NOMO-1 (cell line): ENCODE results near the gene ECE2.

Experiments used
- DNase-seq, 2 experiments: peaks; one replicate each; lab custom pipeline; 2025; ENCODE audit not compliant: unreplicated experiment in 2 of 2; lab: John Stamatoyannopoulos, UW

Gene ECE2

GRCh38 chr3:184275961-184276910 lies at the start of gene ECE2:
Gene ECE2 (plus strand): TSS chr3:184276022. CDS start chr3:184276154, 132 bp downstream.
- DNase-seq = no peak

GRCh38 chr3:184227481-184227935 lies 48.3 kb upstream of the ECE2 start:
- DNase-seq = peak; percentile 23 to 24

- DNase-seq = no peak
Measured at GRCh38 chr3:184228376-184229137, 47.3 kb upstream of the ECE2 start.

GRCh38 chr3:184229394-184230080 lies 46.3 kb upstream of the ECE2 start, which contains the start of gene VWA5B2:
Gene VWA5B2 (plus strand): TSS chr3:184229585. CDS start chr3:184230529, 944 bp downstream.
- peak; percentile 61 to 62 for DNase-seq

GRCh38 chr3:184230081-184230602 lies 45.7 kb upstream of the ECE2 start:
- no peak for DNase-seq

DNA sequence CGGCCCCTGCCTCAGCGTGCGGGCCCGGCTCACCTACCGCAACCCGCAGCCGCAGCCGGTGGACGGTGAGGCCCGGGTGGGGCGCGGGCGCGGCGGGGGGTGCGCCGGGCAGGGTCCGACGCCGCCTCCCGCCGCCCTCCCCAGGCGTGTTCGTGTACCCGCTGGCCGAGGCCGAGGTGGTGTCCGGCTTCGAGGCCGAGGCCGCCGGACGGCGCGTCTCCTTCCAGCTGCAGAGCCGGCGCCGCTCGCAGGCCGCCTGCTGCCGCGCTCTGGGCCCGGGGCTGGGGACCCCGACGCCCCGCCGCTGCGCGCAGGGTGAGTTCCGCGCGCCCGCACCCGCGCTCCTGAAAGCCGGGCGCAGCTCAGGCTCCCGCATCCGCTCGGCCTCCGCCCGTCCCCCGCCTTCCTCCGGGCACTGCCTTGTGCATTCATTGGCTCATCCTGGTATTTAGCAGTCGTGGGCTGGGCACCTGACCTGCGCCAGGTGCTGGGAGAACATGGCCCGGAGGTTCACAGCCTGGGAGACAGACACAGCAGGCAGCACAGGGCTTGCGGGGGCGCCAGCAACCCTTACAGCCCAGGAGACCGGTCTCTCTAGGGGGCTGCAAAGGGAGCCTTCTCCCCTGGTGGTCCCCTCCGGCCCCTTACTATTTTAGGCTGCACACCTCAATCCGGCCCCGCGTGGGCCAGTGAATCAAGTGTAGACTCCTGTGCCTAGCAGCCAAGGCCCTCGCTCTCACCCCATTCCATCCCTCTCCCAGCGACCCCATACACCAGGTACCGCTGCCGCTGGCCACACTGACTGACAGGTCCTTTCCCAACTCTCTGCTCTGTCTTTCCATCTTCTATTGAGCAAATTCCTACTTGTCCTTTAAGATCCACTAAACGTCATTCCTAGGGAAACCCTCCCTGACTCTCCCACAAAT lies 45.0 kb upstream of the ECE2 start:
- DNase-seq = no peak

GRCh38 chr3:184231671-184232070 lies 44.2 kb upstream of the ECE2 start:
- DNase-seq = no peak

DNA sequence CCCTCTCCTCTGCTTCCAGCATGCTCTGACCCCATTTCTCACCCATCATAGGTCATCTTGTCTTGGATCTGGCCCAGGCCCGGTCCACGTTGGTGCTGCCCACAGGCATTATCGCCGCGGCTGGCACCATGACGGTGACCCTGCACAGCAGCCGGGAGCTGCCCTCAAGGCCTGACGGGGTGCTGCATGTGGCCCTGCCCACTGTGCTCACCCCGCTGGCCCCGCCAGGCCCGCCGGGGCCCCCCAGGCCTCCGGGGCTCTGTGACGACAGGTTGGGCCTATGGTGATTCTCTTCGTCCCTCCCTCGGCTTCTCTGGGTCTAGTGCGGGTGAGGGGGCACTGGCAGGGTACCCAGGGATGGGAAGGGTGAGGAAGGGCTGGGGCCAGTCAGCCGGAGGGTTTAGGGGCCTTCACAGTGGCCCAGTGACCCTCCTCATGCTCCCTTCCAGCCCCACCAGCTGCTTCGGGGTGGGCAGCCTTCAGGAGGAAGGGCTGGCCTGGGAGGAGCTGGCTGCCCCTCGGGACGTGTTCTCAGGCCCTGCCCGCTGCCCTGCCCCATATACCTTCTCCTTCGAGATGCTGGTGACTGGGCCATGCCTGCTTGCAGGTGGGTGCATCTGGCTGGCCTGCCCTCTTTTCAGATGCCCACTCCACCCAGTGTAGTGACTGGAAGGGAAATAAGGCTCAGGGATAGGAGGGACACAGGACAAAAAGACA lies 42.5 kb upstream of the ECE2 start:
- no peak for DNase-seq

- no peak for DNase-seq
Measured at GRCh38 chr3:184234224-184234623, 41.6 kb upstream of the ECE2 start.

- DNase-seq = no peak
Measured at GRCh38 chr3:184234671-184235380, 41.0 kb upstream of the ECE2 start.

- DNase-seq = no peak
Measured at GRCh38 chr3:184235381-184236032, 40.3 kb upstream of the ECE2 start.

DNA sequence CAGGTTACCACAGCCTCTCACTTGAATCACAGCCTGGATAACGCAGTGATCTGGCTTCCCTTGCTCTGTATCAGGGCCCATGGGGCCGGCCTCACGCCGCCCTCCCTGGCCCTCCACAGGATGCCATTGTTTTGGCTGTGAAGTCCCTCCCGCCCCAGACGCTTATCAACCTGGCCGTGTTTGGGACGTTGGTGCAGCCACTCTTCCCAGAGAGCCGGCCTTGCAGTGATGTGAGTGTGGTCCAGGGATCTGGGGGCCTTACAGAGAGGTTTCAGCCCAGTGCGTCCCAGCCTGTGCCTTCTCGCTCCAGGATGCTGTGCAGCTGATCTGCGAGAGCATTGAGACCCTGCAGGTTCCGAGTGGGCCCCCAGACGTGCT lies 39.8 kb upstream of the ECE2 start:
- DNase-seq = no peak

DNA sequence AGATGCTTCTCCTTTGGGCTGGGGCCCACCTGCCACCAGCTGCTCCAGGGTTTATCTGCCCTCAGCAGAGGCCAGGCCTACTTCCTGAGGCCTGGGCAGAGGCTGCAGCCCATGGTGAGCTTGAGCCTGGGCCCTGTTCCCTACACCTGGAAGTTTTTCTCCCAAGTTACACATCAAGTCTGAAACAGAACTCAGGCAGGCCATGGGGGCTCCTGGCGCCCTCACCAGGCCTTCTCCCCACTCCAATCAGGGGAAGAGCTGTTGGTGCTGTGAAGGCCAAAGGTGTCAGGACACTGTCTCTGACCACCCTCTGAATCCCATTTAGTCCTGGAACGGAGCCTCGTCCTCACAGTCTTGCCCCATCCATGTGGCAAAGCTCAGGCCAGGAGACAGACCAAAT lies 39.2 kb upstream of the ECE2 start:
- DNase-seq = no peak

DNA sequence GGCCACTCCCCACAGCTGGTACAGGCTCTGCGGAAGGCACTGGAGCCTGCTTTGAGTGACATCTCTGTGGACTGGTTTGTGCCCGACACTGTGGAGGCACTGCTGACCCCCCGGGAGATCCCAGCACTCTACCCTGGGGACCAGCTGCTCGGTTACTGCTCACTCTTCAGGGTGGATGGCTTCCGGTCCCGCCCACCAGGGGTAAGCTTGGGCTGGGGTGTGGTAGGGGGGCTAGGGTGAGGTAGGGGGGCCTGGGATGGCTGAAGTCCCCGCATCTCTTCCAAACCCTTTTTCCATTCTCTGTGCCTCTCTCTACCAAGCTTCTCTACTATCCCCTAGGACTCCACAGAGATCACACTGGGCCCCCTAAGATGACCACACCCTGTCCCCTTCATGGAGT lies 38.6 kb upstream of the ECE2 start:
- DNase-seq = no peak

- DNase-seq = no peak
Measured at GRCh38 chr3:184237807-184238206, 38.0 kb upstream of the ECE2 start.

DNA sequence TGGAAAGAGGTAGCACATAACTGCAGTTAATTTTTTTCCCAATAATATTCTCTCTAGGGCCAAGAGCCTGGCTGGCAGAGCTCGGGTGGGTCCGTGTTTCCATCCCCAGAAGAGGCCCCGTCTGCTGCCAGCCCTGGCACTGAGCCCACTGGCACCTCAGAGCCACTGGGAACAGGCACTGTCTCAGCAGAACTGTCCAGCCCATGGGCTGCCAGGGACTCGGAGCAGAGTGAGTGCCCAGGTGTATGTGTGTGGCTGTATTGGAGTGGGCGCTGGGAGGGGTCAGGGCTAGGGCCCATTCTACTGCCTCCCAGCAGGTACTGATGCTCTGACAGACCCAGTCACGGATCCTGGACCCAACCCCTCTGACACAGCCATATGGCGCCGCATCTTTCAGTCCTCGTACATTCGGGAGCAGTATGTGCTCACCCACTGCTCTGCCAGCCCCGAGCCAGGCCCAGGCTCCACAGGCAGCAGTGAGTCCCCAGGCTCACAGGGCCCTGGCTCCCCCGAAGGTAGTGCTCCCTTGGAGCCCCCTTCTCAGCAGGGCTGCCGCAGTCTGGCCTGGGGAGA lies 37.5 kb upstream of the ECE2 start:
- DNase-seq = no peak

GRCh38 chr3:184239221-184239620 lies 36.6 kb upstream of the ECE2 start:
- DNase-seq = no peak

- no peak for DNase-seq
Measured at GRCh38 chr3:184239708-184240107, 36.1 kb upstream of the ECE2 start.
